Measurements from ENCODE around the gene ODC1.

DNA sequence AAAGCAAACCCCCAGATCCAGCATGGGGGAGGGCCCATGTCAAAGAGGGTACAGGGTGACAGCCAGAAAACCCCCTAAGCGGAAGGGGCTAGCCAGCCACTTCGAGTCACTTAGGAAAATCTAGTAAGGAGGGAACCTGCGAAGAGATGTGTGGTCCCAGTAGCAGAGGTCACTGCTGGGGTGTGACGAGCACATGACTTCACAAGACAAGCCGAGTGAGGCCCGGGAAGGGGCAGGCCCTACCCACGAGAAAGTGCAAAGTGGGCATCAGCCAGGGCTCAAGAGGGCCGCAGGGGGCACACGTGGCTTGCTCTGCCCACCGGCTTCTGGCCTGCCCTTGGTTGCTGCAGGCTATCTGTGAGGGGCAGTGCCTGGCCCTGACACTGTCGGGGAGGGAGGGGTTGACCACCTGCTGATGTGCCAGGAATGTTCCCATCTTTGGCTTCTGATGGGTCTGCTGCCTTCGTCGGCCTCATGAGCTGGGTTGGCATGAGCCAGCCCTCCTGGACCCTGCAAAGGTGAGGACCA, 11.5 kb downstream of the ODC1 start:
- TF ChIP-seq ZNF157 (tag by site-specific recombination; IDR thresholded peaks at IDR 0.05) (no peak), ZIC2 (tag by site-specific recombination; IDR thresholded peaks at IDR 0.05) (no peak), ZNF121 (tag by site-specific recombination; IDR thresholded peaks at IDR 0.05) (no peak), BCL11A (tag by site-specific recombination; IDR thresholded peaks at IDR 0.05; ENCODE audit: low read depth) (no peak)
